Cardiac septum (tissue), 1 donor: ENCODE data around the gene KRT79. TPM values are rescaled to one million over a fixed set of nuclear protein-coding genes. Genes with fewer than 3 reads are reported as not detected.
"Not testable (repeated sequence)": the region's sequence is repeated elsewhere in the genome, so short reads cannot be mapped to it uniquely, and the experiment has no call there.

Source experiments
- DNase-seq: peaks from one replicate; pipeline ENCODE4 v3.0.0-alpha.2; 2020; ENCODE audit warnings: low spot score
- intact Hi-C: fragments of 100-400 bp; cut with DNase I; formaldehyde crosslinking; loops from one replicate; pipeline ENCODE4 v1.14.0; 2022
- total RNA-seq: library from RNA; stranded (reverse); fragmentation: NEBNext Ultra II Directional; extraction: Animal tissue kit (Norgen Biotek cat#: 25700); gene quantifications from one replicate; pipeline ENCODE4 v1.2.1, GENCODE V29; 2021
- donor health status: DM: no; HTN: no; CAD: no.

Gene KRT79
- total RNA-seq, 1 donor from 2014 or later: not detected

DNA sequence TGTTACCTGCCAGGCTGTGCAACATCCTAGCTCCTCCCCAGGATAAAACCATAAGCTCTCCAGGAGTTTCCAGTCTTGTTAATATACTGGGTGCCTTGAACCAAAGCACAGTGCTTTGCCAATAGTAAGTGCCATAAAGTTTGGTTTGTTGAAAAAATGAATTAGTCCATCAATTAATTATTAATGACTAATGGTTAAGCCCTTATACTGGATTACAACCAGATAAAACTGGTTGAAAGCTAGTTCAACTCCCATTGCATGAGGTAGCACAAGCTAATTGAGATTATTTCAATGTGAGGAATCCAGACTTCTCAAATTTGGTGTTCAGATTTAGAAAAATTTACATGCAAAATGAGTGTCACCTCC, 36.6 kb downstream of the KRT79 start:
- intact Hi-C loops: no loop called here
- DNase-seq: no peak

DNA sequence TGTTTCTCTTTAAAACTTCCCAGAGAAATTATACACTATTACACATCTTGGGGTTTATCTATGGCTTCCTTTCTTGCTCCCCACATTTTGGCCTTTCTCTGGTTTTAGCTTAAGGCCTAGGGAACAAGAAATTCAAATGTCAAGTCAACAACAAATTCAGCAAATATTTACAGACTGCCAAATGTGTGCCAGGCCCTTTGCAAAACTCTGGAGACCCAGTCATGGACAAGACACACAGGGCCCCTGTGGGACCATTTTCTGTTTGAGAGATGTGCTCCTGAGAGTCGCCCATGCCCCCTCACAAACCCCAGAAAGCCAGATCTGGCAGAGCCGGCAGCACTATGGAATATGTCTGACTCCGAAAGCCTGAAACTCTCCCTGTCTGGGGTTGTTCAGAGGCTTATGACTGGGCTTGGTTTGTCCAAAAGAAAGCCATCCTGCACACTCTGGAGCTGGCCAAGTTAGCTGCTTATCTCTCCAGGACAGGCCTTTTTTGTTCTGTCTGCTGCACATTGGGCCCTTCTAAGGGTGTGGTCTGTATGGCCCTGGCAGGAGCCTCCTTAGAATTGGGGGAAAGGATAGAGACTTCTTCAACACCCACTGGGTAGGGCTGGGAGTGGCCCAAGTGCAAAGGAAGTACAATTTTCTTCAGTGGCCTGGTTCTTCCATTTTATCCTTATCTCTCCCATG, 37.1 kb downstream of the KRT79 start:
- no peak for DNase-seq
- intact Hi-C loops: no loop called here

DNA sequence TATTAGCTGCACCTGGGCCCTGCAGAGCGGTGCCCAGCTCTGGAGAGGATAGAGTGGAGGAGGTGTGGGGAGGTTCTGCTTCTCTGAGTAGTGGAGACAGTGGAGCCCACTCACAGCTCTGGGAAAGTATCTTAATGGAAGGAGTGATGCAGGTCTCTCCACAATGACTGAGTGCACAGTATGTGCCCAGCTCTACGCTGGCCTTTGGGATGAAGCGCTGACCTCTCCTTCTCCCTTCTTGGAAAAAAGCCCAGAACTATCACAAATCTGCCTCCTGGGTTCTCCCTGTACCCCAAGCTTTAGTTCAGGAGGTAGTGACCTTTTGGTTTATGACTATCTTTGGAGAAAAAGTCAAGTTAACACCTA, 37.7 kb downstream of the KRT79 start:
- DNase-seq: no peak
- intact Hi-C loops: no loop called here

DNA sequence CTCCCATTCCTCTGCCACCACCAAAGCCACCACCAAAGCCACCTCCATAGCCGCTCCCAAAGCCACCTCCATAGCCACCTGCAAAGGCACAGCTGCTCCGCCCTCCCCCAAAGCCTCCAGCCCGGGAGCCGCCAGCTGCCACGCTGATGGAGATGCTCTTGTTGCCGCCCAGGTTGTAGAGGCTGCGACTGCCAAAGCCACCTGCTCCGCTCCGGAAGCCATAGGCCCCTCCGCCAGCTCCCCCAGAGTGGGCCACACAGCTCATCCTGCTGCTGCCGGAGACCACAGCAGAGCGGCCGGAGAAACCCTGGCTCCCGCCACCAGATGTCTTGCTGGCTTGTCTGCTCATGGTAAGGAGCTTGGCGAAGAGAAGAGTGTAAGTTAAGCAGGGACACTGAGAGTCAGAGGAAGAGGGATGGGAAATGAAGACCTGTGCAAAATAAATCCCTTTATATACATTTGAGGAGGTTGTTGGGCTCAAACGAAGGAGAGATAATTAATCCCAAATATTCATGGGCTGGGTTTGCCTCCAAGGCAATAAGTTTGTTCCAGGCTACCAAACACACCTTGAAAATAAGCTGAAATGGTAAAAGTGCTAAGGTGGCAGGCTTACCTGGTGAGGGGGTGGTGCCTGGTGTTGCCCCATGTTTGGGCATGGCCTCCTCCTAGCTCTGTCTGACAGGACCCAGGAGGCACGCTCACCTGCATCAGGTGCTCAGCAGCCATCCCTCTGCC, 38.2 kb downstream of the KRT79 start, which contains the start of gene KRT3:
KRT3 (minus strand) TSS at position 424 of the 735 bp plus-strand sequence; CDS start at position 349, 75 bp downstream.
- intact Hi-C loops: no loop called here
- no peak for DNase-seq

- intact Hi-C loops, DNase-seq: not testable (repeated sequence)
Measured at GRCh38 chr12:52795332-52795674, 38.8 kb downstream of the KRT79 start.

- DNase-seq: no peak
- intact Hi-C loops: no loop called here
Measured at GRCh38 chr12:52794479-52795331, 39.4 kb downstream of the KRT79 start.

DNA sequence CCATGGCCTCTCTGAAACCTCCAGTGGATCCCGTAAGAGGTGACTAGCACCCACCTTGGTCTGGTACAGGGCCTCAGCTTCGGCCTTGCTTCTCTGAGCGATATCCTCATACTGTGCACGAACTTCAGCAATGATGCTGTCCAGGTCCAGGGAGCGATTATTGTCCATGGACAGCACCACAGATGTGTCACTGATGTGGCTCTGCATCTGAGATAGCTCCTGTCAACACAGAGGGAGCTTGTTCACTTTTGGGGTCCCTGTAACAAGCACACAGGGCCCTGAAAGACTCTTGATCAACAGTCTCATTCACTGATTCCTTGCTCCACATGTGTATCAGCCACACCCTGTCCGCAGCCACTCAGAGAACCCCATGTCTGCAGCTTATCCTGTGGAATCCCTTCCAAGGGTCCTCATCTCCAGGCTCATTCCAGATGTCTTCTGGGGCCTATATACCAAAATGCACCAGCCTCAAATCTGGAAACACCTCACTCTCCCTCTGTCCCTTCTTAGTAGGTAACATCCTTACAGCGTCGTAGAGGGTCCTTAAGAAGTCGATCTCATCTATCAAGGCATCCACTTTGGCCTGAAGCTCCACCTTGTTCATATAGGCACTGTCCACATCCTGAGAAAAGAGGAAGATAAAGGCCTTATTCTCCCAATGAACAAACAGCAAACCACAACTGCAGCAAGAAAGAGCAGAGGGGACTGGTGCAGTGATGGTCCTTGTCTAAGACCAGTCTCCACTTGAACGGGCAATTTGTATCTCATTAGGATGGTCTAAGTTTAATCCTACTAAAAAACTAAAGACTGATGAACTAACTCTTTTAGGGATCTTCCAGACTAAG, 41.7 kb downstream of the KRT79 start:
- DNase-seq: no peak
- intact Hi-C loops: no loop called here

- intact Hi-C loops: no loop called here
- DNase-seq: no peak
Measured at GRCh38 chr12:52791271-52792184, 42.6 kb downstream of the KRT79 start.

- no peak for DNase-seq
- intact Hi-C loops: no loop called here
Measured at GRCh38 chr12:52790427-52791270, 43.5 kb downstream of the KRT79 start.

GRCh38 chr12:52789637-52790426, 44.3 kb downstream of the KRT79 start:
- no peak for DNase-seq
- intact Hi-C loops: no loop called here

DNA sequence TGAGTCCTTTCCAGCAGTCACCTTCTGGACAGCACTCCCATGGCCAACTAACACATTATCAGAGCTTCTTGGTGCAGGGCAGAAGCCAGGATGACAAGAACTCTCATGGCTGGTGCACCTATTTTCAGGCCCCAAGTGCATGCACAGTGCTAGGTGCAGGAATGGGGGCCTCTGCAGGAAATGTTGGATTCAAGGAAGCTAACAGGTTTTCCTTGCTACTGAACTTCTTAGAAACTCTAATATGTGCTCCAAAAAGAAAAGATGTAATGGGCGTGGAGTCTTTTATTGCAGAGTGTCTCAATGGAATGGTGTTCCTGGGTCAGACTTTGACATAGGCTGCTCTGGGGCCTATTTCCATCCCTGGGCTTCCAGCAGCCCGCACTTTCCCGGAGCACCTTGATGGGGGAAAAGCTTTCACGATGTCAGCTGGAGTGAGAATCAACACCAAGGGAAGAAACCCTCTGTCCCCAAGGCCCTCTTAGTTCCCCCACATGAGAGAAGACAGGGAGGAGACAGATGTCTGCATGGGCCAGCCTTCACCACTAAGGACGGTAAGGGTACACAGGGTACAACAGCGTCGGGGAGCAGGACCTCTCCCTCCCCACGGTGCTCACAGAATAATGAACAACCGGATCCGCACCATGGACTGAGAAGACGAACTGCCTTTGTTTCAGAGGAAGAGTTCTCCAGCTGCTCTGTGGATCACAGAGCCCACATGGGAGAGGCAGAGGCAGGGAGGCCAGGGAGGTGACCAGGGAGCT, 45.1 kb downstream of the KRT79 start:
- intact Hi-C loops: no loop called here
- peak; percentile 33 for DNase-seq

- peak; percentile 47 for DNase-seq
- intact Hi-C loops: no loop called here
Measured at GRCh38 chr12:52788192-52788875, 45.8 kb downstream of the KRT79 start.

DNA sequence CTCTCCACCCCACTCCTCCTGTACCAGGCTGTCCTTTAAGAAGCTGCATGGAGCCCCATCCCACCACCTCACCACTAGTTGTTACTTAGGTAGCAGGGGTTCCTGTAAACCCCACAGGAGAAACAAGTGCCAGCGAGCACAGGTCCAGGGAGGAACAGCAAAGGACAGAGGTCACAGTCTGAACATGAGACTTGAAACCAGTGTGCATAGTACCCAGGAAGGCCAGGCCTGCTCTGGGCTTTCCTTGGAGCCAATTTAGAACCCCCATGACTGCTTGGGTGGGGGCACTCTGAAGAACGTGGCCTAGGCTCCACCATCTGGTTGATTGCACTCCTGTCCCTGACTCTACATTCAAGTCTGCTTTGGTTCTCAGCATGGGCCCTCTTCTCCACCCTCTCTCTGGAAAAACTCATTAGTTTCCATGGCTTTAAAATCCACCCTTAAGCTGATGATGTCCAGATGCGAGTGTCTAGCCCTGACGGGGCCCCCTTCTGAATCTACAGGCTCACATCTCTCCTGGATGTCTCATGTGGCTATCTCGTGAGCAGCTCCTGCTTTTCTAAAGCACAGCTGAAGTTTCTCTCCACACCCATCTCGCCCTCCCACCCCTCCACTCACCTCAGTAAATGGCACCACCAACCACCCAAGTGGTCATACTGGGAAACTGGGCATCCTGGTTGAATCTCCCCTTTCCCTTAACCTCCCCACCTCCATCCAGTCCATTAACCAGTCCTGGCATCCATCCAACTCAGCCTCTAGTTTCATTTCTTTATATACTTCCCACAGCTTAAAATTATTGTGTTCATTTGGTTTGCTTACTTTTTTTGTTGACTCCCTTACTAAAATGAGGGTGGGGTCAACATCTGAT, 46.6 kb downstream of the KRT79 start:
- intact Hi-C loops: no loop called here
- DNase-seq: peak; percentile 41

- intact Hi-C loops: no loop called here
- no peak for DNase-seq
Measured at GRCh38 chr12:52784909-52785308, 49.2 kb downstream of the KRT79 start.
